Measurements from ENCODE around the gene FILIP1L.

FILIP1L gene

GRCh38 chr3:100005665-100006393 lies 108.5 kb downstream of the FILIP1L start:
- DNase-seq = no peak

GRCh38 chr3:100004931-100005330 lies 109.4 kb downstream of the FILIP1L start:
- DNase-seq = no peak

- no peak for DNase-seq
These were observed 110.4 kb downstream of the FILIP1L start for GRCh38 chr3:100003609-100004503.

DNA sequence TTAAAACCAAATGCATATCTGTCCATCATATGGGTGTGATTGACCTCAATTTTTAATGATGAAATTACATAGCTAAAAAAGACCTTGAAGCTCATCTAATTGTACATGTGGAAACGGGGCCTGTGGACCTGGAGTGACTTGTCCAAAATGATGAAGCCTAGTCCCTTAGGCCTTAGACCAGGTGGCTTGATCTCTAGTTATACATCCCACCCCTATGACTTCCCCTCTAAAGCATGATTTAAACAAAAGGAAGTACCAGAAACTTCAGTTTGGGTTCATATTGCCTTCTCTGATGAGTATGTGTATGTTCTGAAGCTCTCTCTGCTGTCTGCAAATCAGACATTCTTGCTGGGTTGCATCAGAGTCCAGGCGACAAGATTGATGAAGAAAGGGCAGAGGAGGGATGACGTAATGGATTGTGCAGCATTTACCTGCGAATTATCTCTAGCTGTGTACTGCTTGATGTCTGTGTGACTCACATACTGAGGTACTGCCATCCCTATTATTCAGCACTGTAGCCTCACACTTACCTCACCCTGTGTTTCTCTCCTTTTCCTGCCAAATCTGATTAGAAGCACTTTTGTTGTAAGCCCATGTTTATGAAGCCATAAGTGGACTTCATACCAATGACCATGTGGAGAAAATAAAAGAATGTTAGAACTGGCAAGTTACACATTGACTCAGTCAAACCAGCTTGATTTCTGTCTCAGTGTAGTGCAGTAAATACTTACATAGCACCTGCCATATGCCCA lies 111.5 kb downstream of the FILIP1L start:
- DNase-seq = no peak

DNA sequence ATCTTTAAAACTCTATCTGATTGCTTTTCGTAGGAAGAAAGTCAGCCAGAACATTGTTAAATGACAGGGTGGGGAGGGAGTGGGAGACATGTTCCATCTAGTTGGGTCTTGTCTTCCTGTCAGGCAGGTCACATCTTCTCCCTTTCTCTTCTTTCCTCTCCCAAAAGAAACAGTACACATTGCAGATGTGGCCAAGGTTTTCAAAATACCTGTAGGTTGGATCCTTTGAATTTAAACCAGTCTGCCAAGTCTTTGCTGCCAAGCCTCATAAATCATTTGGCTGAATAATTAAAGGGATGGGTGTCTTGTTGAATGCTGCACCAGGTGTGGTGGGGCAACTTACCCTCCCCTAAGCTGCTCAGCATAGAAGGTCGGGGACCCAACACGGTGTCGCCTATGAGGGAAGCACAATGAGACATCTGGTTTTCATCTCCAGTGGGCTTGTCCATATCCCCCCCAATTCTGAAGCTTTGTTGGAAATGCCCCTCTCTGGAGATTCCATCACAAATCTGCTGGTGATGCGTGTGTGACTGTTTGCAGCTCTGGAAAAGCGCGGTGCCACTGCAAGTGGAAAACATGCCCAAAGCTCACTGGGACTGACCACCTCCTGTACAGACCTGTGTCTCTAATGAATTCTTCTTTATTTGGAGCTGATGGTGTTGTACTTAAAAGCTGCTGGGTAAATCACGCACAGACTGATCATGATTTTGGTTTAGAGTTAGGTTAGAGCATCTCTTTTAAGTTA lies 112.6 kb downstream of the FILIP1L start:
- DNase-seq = no peak

- no peak for DNase-seq
These were observed 113.2 kb downstream of the FILIP1L start for GRCh38 chr3:100001083-100001482.

- no peak for DNase-seq
These were observed 114.8 kb downstream of the FILIP1L start for GRCh38 chr3:99999536-99999935.

DNA sequence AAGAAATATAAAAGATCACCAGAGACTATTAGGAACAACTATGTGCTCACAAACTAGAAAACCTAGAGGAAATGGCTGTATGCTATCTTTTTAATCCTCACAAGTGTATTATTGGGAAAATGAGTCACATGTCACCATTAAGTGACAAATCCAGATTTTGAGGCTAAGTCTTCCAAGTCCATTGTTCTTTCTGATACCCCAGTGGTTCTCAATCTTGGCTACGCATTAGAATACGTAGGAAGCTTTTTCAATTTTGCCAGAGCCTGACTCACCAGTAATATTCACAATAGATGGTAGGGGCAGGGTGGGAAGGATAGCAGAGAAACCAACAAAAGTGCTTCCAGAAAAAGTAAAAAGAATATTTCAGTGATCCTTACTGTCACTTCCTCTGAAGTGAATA lies 117.0 kb downstream of the FILIP1L start:
- DNase-seq = no peak

- no peak for DNase-seq
These were observed 124.1 kb downstream of the FILIP1L start for GRCh38 chr3:99990179-99990578.

DNA sequence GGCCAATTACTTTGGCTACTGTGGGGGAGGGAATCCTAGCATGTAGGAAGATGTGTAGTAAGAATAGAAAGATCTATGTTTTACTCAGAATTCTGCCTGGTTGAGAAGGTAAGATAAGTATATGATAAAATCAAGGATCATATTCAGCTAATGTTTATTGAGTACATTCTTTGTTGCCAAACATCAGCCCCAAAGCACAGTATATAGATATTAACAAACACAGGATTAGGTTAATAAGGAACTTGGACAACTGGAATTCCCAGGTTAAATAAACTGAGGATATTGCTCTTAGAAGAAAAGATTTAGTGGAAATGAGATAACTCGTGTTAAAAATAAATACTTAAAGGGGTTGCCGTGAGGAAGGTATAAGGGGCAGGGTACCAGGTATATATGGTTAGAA lies 129.6 kb downstream of the FILIP1L start:
- no peak for DNase-seq

- DNase-seq = no peak
These were observed 130.2 kb downstream of the FILIP1L start for GRCh38 chr3:99984139-99984538.

GRCh38 chr3:99982650-99983049 lies 131.7 kb downstream of the FILIP1L start:
- no peak for DNase-seq

DNA sequence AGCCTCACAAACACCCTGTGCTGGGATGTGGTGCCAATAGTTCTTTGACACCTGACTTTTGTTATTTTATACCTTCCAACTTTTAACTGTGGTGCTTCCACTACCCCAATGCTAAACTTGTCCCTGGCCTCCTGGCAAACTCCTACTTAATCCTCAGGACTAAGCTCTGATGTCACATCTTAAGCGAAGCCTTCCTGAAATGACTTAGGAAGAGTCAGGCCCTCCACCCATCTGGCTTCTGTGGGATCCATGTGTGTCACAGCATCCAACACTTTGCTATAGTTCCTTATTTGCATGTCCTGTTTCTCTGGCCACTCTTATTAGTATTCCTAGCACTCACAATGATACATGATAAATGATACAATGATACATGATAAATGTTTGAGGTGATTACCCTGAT lies 133.2 kb downstream of the FILIP1L start:
- no peak for DNase-seq

DNA sequence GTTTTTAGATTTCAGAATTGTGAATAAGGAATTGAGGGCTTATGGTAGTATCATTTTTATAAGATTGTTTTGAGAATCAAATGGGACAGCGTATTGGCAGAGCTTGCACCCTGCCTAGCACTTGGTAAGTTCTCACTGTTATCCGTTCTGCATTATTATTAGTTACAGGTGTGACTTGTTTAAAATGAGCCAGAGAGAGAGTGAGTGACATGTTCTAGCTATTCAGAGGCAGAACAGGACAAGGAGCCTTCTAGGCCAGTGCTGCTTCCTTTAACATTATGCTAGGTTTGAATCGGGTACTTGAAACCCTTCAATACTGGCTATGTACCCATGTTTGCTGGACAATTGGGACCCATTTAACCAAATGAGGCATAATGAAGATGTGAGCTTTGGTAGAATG lies 133.7 kb downstream of the FILIP1L start:
- no peak for DNase-seq

DNA sequence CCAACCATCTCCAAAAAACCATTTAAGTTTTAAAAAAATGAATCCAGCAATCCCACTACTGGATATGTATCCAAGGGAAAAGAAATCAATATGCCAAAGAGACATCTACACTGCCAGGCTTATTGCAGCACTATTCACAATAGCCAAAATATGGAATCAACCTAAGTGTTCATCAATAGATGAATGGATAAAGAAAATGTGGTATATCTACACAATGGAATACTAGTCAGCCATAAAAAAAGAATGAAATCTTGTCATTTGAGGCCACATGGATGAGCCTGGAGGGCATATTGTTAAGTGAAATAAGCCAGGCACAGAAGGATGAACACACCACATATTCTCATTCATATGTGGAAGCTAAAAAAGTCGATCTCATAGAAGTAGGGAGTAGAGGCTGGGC lies 136.1 kb downstream of the FILIP1L start:
- no peak for DNase-seq

DNA sequence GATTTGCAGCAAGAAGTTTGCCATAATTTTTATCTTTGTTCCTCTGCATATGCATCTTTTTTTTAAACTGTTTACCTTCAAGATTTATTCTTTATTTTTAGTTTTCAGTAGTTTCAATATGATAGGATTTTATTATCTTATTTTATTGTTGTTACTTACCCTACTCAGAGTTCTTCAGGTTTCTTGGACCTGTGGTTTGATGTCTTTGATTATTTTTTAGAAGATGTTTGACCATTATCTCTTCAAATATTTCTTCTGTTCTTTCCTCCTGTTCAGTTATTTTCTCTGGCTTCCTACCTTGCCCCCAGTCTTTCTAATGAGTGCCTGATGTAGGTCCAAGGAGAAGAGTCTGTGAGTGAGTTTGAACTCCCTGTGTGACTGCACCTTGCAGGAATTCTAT lies 137.7 kb downstream of the FILIP1L start:
- no peak for DNase-seq

GRCh38 chr3:99974989-99975388 lies 139.3 kb downstream of the FILIP1L start:
- DNase-seq = no peak

- no peak for DNase-seq
These were observed 141.8 kb downstream of the FILIP1L start for GRCh38 chr3:99972380-99973104.

- no peak for DNase-seq
These were observed 142.5 kb downstream of the FILIP1L start for GRCh38 chr3:99971761-99972160.

DNA sequence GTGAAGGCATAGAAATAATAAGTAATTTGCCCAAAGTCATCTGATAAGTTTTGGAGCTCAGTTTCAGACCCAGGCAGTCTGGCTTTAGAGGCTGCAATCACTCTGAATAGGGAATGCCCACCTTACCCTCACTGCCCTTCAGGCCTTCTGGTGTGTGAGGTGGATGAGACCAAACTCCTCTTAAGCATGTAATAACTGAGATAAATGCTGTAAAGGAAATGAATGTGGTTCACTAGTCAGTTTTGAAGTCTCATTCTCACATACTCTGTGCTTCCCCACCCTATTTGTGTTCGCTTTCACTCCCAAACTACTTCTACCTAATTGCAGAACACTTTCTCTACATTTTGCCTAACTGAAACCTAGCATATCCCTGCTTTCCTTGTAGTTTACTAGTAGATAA lies 144.1 kb downstream of the FILIP1L start:
- no peak for DNase-seq

- no peak for DNase-seq
These were observed 145.2 kb downstream of the FILIP1L start for GRCh38 chr3:99969136-99969535.

DNA sequence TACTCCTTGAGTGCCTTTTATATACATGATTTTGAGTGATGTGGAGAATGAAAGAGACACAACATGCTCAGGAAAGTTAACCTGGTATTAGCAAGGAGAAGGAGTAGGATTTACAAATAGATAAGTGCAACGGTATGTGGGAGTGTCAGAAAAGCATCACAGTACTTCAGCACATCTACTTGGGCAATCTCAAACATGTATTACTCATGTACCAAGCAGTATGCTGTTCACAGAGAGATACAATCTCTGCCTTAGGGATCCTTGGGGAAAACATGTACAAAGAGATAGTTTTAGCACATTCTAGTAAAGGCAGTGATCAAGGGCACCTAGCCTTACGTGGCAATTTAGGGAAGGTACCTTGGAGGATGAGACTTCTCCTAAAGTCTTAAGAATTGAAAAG lies 146.5 kb downstream of the FILIP1L start:
- DNase-seq = no peak

All from activated T-cell treated with anti-CD3 and anti-CD28 coated beads, Interleukin-2, amount 50 U/mL, for 48 hours (primary cell).